Skeletal muscle satellite cell (primary cell): ENCODE measurements around the gene NDUFS3.
"Not testable (repeated sequence)": the region's sequence is repeated elsewhere in the genome, so short reads cannot be mapped to it uniquely, and the experiment has no call there.

Experiments
- H3K27me3 ChIP-seq: 2 replicates; pipeline ENCODE4 v1.7.0; 2013; ENCODE audit warnings: low read length; ENCODE audit not compliant: control insufficient read depth, insufficient read depth
- H3K36me3 ChIP-seq: 2 replicates; pipeline ENCODE4 v1.7.0; 2013; ENCODE audit warnings: mild to moderate bottlenecking, control low read depth, low read length; ENCODE audit not compliant: insufficient read depth
- H3K4me1 ChIP-seq: 2 replicates; pipeline ENCODE4 v1.7.0; 2013; ENCODE audit warnings: low read length; ENCODE audit not compliant: control insufficient read depth, insufficient read depth
- H3K4me2 ChIP-seq: 2 replicates; pipeline ENCODE4 v1.7.0; 2013; ENCODE audit warnings: mild to moderate bottlenecking, low read length
- H3K4me3 ChIP-seq: 2 replicates; pipeline ENCODE4 v1.7.0; 2013; ENCODE audit warnings: low read length
- H3K9ac ChIP-seq: 2 replicates; pipeline ENCODE4 v1.7.0; 2013; ENCODE audit warnings: mild to moderate bottlenecking, low read depth, low read length, moderate library complexity
- H3K9me3 ChIP-seq: replicated peaks from 2 replicates; pipeline ENCODE4 v1.7.0; 2013; ENCODE audit warnings: mild to moderate bottlenecking, control low read depth, low read length

NDUFS3 gene

DNA sequence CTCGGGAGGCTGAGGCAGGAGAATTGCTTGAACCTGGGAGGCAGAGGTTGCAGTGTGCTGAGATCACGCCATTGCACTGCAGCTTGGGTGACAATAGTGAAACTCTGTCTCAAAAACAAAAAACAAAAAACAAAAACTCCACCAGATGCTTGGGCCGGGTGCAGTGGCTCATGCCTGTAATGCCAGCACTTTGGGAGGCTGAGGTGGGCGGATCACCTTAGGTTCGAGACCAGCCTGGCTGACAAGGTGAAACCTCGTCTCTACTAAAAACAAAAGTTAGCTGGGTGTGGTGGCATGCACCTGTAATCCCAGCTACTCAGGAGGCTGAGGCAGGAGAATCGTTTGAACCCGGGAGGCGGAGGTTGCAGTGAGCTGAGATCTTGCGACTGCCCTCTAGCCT is 14.5 kb upstream of the NDUFS3 start:
- not testable (repeated sequence) for H3K9me3 ChIP-seq, H3K4me3 ChIP-seq, H3K9ac ChIP-seq, H3K36me3 ChIP-seq, H3K27me3 ChIP-seq, H3K4me1 ChIP-seq
- H3K4me2 ChIP-seq: peak overlapping the region; percentile 99

DNA sequence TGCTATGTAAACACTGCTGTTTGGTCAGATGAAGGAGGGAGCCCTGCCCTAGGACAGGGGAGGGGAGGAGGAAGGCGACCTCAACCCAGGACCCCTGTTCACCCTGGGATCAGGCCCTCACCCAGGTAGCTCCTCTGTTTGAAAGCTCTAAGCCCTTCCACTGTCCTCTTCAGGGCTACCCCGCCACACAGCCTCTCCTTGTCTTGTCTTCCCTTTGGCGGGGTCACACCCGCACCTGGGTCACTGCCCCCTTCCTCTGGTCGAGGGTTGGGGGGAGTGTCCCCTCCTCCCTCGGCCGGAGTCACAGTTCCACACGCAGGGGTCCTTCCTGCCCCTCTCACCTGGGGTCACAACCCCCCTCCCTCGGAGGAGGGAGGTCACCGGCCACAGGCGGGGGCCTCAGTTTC is 13.9 kb upstream of the NDUFS3 start:
- Histone ChIP-seq H3K4me1 (peaks cover 8% of the 10 kb centered on the region), H3K4me2 (peak overlapping the region; percentile 99), H3K4me3 (peak overlapping the region; percentile 99), H3K36me3 (peaks cover 6% of the 10 kb centered on the region), H3K9me3 (no peaks in the 10 kb centered on the region), H3K9ac (peak overlapping the region; percentile 99), H3K27me3 (no peaks in the 10 kb centered on the region)

DNA sequence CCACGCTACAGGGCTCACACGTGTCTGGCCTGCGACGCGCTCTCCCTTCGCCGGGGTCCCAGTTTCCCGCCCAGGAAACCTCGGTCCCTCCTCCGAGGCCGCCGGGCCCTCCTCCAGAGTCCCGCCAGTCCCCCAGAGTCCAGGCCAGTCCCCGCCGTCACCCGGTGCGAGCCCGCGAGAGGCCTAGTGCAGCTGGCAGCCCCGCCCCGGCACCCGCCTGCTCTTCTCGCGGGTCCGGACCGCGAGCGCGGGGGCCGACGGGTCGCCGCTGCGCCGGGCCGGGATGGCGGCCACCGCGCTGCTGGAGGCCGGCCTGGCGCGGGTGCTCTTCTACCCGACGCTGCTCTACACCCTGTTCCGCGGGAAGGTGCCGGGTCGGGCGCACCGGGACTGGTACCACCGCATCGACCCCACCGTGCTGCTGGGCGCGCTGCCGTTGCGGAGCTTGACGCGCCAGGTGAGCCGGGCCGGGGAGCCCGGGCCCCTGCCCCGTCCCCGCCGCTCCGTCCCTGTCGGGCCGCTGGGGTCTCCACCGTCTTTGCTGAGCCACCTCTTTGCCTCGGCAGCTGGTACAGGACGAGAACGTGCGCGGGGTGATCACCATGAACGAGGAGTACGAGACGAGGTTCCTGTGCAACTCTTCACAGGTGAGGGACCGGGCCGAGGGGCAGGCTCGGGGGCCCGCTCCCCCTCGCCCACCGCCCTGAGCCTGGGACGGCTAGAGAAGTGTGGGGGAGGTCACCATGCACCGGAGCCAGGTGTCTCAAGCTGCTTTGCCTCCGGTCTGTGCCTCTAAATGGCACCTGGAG is 13.3 kb upstream of the NDUFS3 start, which contains the start of gene PTPMT1:
PTPMT1 (plus strand) TSS at position 260 of the 809 bp plus-strand sequence; CDS start at position 284, 24 bp downstream.
- no peaks in the 10 kb centered on the region for H3K9me3 ChIP-seq
- peak within 1 kb of the TSS; percentile 99 for H3K9ac ChIP-seq
- H3K4me3 ChIP-seq: peak within 1 kb of the TSS; percentile 99
- H3K27me3 ChIP-seq: no peaks in the 10 kb centered on the region
- H3K4me2 ChIP-seq: peak within 1 kb of the TSS; percentile 99
- peaks cover 8% of the 10 kb centered on the region for H3K4me1 ChIP-seq
- H3K36me3 ChIP-seq: peaks cover 6% of the 10 kb centered on the region

DNA sequence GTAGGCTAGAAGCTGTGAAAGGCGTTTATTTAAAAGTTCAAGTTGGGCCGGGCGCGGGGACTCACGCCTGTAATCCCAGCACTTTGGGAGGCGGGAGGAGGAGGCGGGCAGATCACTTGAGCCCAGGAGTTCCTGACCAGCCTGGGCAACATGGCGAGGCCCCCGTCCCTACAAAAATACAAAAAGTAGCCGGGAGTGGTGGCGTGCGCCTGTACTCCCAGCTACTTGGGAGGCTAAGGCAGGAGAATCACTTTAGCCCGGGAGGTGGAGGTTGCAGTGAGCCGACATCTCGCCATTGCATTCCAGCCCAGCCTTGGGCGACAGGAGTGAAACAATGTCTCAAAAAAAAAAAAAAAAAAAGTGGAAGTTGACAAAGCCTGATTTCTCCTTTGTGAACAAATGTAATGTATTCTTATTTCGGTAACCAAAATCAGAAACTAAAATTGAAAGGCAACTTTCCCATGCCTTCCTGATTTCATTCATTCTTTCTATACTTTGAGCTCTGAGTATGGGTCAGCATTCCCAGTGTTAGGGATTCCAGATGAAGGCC is 12.7 kb upstream of the NDUFS3 start:
- Histone ChIP-seq H3K9me3 (no peaks in the 10 kb centered on the region), H3K36me3 (peaks cover 9% of the 10 kb centered on the region), H3K27me3 (no peaks in the 10 kb centered on the region), H3K4me1 (peaks cover 8% of the 10 kb centered on the region), H3K4me3 (peak overlapping the region; percentile 99), H3K4me2 (peak overlapping the region; percentile 99), H3K9ac (peak overlapping the region; percentile 99)

DNA sequence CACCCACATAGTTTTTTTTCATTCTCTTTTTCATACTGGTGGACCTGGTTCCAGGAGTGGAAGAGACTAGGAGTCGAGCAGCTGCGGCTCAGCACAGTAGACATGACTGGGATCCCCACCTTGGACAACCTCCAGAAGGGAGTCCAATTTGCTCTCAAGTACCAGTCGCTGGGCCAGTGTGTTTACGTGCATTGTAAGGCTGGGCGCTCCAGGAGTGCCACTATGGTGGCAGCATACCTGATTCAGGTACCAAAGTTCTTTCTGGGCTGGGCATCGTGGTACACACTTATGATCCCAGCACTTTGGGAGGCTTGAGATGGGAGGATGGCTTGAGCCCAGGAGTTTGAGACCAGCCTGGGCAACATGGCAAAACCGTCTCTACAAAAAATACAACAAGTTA is 9.2 kb upstream of the NDUFS3 start:
- Histone ChIP-seq H3K4me1 (peaks cover 26% of the 10 kb centered on the region), H3K36me3 (peaks cover 38% of the 10 kb centered on the region), H3K9ac (no peak overlapping the region), H3K4me2 (no peak overlapping the region), H3K4me3 (no peak overlapping the region), H3K27me3 (no peaks in the 10 kb centered on the region), H3K9me3 (no peaks in the 10 kb centered on the region)

DNA sequence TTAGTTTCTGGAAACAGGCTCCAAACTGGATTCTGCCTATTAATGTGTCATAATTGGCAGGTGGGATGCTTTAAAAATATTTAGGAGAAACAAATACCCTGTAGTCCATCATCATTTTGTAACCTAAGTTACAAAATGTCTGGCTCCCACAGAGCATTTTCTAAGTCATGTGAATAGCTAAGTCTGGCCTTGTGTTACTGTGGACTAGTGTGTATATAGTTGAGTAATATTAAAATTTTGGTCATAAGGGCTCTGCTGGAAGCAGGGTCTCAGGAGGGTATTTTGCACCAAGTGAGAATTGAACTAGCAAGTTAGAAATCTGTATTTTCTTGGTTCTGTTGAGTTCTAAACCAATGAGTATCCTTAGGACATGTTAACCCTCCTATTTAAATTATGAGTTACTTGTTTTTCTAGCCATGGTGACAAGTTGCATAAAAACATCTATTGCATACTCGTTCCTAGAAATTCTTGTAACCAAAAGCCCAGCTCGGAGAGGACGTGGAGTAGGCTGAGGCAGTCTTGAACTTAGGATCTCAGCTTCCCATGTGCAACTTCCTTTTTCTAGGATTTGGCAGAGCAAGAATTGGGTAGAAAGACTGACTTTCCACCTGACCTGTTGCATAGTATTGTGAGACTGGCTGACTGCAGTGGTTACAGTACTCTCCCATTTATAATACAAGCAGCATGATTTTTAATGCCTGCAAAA is 8.1 kb upstream of the NDUFS3 start:
- peaks cover 42% of the 10 kb centered on the region for H3K36me3 ChIP-seq
- H3K4me2 ChIP-seq: no peak overlapping the region
- H3K4me1 ChIP-seq: peaks cover 21% of the 10 kb centered on the region
- H3K27me3 ChIP-seq: no peaks in the 10 kb centered on the region
- H3K9me3 ChIP-seq: no peaks in the 10 kb centered on the region
- no peak overlapping the region for H3K4me3 ChIP-seq
- H3K9ac ChIP-seq: no peak overlapping the region

DNA sequence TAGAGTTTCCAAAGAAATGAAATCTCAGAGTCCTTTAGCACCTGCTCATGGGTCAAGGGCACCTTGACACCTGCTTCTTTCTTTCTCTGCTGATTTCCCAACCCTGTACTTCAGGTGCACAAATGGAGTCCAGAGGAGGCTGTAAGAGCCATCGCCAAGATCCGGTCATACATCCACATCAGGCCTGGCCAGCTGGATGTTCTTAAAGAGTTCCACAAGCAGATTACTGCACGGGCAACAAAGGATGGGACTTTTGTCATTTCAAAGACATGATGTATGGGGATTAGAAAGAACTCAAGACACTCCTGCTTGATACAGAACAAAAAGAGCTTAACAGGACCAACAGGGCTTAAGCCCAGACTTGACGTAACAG is 7.5 kb upstream of the NDUFS3 start:
- Histone ChIP-seq H3K4me1 (peaks cover 21% of the 10 kb centered on the region), H3K4me3 (no peak overlapping the region), H3K4me2 (no peak overlapping the region), H3K9me3 (no peaks in the 10 kb centered on the region), H3K9ac (no peak overlapping the region), H3K36me3 (peaks cover 42% of the 10 kb centered on the region), H3K27me3 (no peaks in the 10 kb centered on the region)

DNA sequence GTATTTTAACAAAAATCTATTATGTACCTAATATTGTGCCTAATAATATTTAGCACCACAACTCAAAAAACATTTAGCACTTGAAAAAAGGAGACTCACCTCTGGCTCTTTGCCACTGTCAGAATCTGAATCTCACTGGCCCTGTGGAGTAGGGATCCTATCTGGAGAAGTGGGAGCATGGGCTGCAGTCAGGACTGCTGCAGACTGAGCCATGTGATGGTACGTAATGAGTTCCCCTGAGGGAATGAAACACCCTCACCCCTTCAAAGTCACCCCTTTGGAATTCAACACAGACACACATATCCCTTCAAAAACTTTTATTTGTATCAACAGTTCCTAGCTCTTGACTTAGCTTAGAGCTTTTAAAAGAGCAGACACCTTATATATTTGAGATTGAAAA is 7.0 kb upstream of the NDUFS3 start:
- H3K4me1 ChIP-seq: peaks cover 21% of the 10 kb centered on the region
- no peak overlapping the region for H3K4me3 ChIP-seq
- H3K4me2 ChIP-seq: peak overlapping the region; percentile 42
- no peaks in the 10 kb centered on the region for H3K27me3 ChIP-seq
- peaks cover 44% of the 10 kb centered on the region for H3K36me3 ChIP-seq
- H3K9ac ChIP-seq: peak overlapping the region; percentile 55
- H3K9me3 ChIP-seq: no peaks in the 10 kb centered on the region

DNA sequence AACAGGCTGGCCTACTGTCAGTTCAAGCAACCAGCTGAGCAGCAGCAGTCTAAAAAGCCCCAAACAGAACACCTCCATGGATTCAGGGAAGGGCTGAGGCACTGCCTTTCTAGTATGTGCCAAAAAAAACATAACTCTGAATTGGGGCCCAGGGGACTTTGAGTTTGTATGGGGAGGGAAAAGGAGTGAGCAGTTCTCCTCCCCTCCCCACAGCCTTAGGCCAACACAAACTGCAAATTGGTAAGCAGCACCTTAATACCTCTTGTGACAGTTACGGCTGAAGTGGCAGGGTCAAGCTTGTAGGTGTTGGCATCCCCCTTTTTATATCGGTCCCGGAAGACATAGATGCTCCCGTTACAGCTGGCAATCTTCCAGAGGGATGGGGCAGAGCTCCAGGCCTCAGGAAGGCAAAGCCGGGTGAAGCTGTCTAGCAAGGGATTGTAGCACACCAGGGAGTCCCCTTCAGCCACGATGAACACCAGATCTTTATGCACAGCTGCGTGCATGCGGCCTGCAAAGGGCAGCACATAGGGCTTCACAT is 6.1 kb upstream of the NDUFS3 start:
- Histone ChIP-seq H3K4me1 (peaks cover 26% of the 10 kb centered on the region), H3K9me3 (no peaks in the 10 kb centered on the region), H3K9ac (peak overlapping the region; percentile 55), H3K4me2 (peak overlapping the region; percentile 42), H3K4me3 (no peak overlapping the region), H3K36me3 (peaks cover 48% of the 10 kb centered on the region), H3K27me3 (no peaks in the 10 kb centered on the region)

DNA sequence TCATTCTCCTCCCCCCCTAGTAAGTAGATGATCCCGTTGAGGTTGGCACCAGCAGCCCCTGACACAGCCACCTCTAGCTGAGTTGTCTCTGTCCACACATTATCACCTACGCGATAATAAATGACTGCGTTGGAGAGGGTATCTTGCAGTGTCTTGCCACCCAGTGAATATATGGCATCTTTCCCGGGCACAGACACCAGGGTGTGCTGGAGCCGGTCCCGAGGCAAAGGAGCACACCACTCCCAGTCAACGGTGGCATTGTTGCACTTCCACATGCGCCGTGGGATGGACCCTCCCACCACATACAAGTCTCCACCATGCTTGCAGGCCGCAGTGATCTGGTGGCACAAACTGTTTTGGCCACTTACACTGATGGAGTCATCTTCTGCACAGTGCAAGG is 5.6 kb upstream of the NDUFS3 start:
- Histone ChIP-seq H3K36me3 (peaks cover 48% of the 10 kb centered on the region), H3K9ac (no peak overlapping the region), H3K4me1 (peaks cover 29% of the 10 kb centered on the region), H3K4me2 (peak overlapping the region; percentile 42), H3K27me3 (no peaks in the 10 kb centered on the region), H3K9me3 (no peaks in the 10 kb centered on the region), H3K4me3 (no peak overlapping the region)

DNA sequence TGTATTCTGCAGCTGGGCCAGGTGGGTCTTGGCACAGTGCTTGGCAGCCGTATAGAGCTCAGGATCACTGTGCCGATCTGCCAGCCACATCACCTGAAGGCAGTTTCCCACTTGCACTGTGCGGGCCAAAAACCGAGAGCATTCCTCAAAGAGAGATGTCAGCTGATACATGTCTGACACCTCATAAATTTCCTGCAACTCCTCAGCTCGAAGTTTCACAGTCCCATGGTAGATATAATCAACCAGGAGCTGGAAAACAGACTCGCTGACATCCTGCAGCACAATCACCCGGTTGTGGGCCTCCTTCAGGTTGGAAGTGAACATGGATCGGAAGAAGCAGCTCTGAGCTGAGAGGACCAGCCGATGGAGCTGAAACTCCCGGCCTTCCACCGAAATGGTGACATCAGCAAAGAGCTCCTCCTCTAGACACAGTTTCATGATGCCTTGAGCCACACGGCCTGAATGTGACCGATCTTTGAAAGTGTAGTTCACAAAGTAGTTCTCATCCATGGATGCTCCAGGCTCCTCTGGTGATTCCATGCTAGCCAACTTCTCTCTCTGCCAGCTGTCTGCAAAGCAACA is 1.3 kb upstream of the NDUFS3 start:
- peaks cover 46% of the 10 kb centered on the region for H3K36me3 ChIP-seq
- peak overlapping the region; percentile 96 for H3K4me2 ChIP-seq
- peak overlapping the region; percentile 92 for H3K4me3 ChIP-seq
- H3K9ac ChIP-seq: peak overlapping the region; percentile 94
- peaks cover 24% of the 10 kb centered on the region for H3K4me1 ChIP-seq
- H3K27me3 ChIP-seq: no peaks in the 10 kb centered on the region
- H3K9me3 ChIP-seq: no peaks in the 10 kb centered on the region
